ENCODE data around the gene SMIM12. TPM values are rescaled to one million over a fixed set of nuclear protein-coding genes. Genes with fewer than 3 reads are reported as not detected.
A peak's percentile ranks its signal among the peaks of the same experiment; 100 is the strongest.

The SMIM12 gene
- total RNA-seq, 1 experiment from 2014 or later = 35.8 TPM

GRCh38 chr1:34869760-34870159 is 10.2 kb upstream of the SMIM12 start:
- intact Hi-C loops (cut with micrococcal nuclease; ENCODE audit: unreplicated experiment) = no loop called here

GRCh38 chr1:34868230-34869049 is 8.9 kb upstream of the SMIM12 start:
- Mint-ChIP-seq H3K27ac (ENCODE audit: unreplicated experiment) (no peak overlapping the region), H3K4me1 (ENCODE audit: low read depth, unreplicated experiment) (no peaks in the 10 kb centered on the region), H3K4me3 (ENCODE audit: low read depth, unreplicated experiment) (no peak overlapping the region), H3K36me3 (ENCODE audit: insufficient read depth, unreplicated experiment) (peaks cover 9% of the 10 kb centered on the region), H3K27me3 (ENCODE audit: unreplicated experiment) (peaks cover 64% of the 10 kb centered on the region), H3K9me3 (ENCODE audit: low read depth, unreplicated experiment) (no peaks in the 10 kb centered on the region)
- DNase-seq = no peak
- TF ChIP-seq, protein P1, sequence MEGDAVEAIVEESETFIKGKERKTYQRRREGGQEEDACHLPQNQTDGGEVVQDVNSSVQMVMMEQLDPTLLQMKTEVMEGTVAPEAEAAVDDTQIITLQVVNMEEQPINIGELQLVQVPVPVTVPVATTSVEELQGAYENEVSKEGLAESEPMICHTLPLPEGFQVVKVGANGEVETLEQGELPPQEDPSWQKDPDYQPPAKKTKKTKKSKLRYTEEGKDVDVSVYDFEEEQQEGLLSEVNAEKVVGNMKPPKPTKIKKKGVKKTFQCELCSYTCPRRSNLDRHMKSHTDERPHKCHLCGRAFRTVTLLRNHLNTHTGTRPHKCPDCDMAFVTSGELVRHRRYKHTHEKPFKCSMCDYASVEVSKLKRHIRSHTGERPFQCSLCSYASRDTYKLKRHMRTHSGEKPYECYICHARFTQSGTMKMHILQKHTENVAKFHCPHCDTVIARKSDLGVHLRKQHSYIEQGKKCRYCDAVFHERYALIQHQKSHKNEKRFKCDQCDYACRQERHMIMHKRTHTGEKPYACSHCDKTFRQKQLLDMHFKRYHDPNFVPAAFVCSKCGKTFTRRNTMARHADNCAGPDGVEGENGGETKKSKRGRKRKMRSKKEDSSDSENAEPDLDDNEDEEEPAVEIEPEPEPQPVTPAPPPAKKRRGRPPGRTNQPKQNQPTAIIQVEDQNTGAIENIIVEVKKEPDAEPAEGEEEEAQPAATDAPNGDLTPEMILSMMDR (IDR thresholded peaks at IDR 0.05; ENCODE audit: unreplicated experiment) = no peak
- intact Hi-C loops (cut with micrococcal nuclease; ENCODE audit: unreplicated experiment) = no loop called here
- CTCF ChIA-PET = no interaction called here
- BruUV-seq (replicated peaks) = no TSS peak

More at GRCh38 chr1:34869760-34870159, 10.2 kb upstream of the SMIM12 start:
- Mint-ChIP-seq H3K27ac (ENCODE audit: unreplicated experiment) (no peak overlapping the region), H3K9me3 (ENCODE audit: low read depth, unreplicated experiment) (no peaks in the 10 kb centered on the region), H3K36me3 (ENCODE audit: insufficient read depth, unreplicated experiment) (peaks cover 9% of the 10 kb centered on the region), H3K4me1 (ENCODE audit: low read depth, unreplicated experiment) (no peaks in the 10 kb centered on the region), H3K4me3 (ENCODE audit: low read depth, unreplicated experiment) (no peak overlapping the region), H3K27me3 (ENCODE audit: unreplicated experiment) (peaks cover 64% of the 10 kb centered on the region)
- no peak for DNase-seq
- CTCF ChIA-PET = no interaction called here
- TF ChIP-seq, protein P1 (IDR thresholded peaks at IDR 0.05; ENCODE audit: unreplicated experiment) = no peak
- BruUV-seq (replicated peaks) = no TSS peak

DNA sequence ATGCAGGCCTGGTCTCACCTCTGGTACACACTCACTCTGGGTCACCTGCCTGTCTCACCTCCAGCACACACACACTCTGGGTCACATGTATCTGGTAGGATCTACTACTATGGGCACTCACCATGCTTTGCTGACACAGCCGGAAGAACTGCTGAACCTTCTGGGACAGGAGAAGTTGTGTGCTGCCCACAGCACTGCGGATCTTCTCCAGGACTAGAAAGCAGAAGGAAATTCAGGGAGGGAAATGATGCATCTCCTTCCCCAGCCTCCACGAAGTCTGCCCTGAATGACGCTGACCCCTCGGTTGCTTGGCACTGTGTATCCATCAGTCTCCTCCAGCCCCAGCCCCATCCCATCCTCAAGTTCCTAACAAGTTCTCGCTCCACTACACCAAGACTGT is 7.9 kb upstream of the SMIM12 start:
- no peaks in the 10 kb centered on the region for H3K4me1 Mint-ChIP-seq (ENCODE audit: low read depth, unreplicated experiment)
- DNase-seq = no peak
- intact Hi-C loops (cut with micrococcal nuclease; ENCODE audit: unreplicated experiment) = no loop called here
- no TSS peak for BruUV-seq (replicated peaks)
- H3K36me3 Mint-ChIP-seq (ENCODE audit: insufficient read depth, unreplicated experiment) = peaks cover 9% of the 10 kb centered on the region
- no peak overlapping the region for H3K27ac Mint-ChIP-seq (ENCODE audit: unreplicated experiment)
- no peaks in the 10 kb centered on the region for H3K9me3 Mint-ChIP-seq (ENCODE audit: low read depth, unreplicated experiment)
- no peak overlapping the region for H3K4me3 Mint-ChIP-seq (ENCODE audit: low read depth, unreplicated experiment)
- CTCF ChIA-PET = interaction anchor here (0.9 to 1.8 kb wide), 2 partner anchors 14 to 20 kb away, joined by 5 read pairs; no protein-coding TSS in a partner anchor
- peaks cover 64% of the 10 kb centered on the region for H3K27me3 Mint-ChIP-seq (ENCODE audit: unreplicated experiment)
- TF ChIP-seq, protein P1 (IDR thresholded peaks at IDR 0.05; ENCODE audit: unreplicated experiment) = no peak

DNA sequence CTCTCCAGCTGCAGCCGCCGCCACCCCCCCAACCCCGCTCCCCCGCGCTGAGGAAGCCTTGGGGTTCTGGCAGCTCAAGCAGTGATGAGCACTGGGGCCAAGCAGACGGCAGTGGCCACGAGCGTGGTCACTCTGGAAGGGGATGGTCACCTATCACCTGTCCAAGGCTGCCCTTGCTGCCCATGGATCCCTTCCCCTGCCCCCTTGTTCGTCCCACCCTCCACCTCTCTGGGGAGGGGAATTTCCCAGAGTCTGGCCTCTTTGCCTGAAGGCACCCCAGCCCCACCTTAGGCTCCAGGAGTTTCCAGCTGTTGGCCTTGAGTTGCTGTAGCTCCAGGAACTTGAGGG is 7.2 kb upstream of the SMIM12 start:
- intact Hi-C loops (cut with micrococcal nuclease; ENCODE audit: unreplicated experiment) = no loop called here

More for the DNA sequence above, 7.2 kb upstream of the SMIM12 start:
- no peak for DNase-seq
- CTCF ChIA-PET = interaction anchor here (0.9 to 1.8 kb wide), 3 partner anchors 14 to 22 kb away, joined by 4 to 5 read pairs (median 5); no protein-coding TSS in a partner anchor
- H3K4me1 Mint-ChIP-seq (ENCODE audit: low read depth, unreplicated experiment) = no peaks in the 10 kb centered on the region
- H3K9me3 Mint-ChIP-seq (ENCODE audit: low read depth, unreplicated experiment) = no peaks in the 10 kb centered on the region
- peaks cover 9% of the 10 kb centered on the region for H3K36me3 Mint-ChIP-seq (ENCODE audit: insufficient read depth, unreplicated experiment)
- H3K27ac Mint-ChIP-seq (ENCODE audit: unreplicated experiment) = no peak overlapping the region
- H3K27me3 Mint-ChIP-seq (ENCODE audit: unreplicated experiment) = peaks cover 64% of the 10 kb centered on the region
- TF ChIP-seq, protein P1 (IDR thresholded peaks at IDR 0.05; ENCODE audit: unreplicated experiment) = no peak
- no TSS peak for BruUV-seq (replicated peaks)
- peak overlapping the region; percentile 68 for H3K4me3 Mint-ChIP-seq (ENCODE audit: low read depth, unreplicated experiment)

Measured in Calu3 (cell line).